NT2/D1 (cell line): Measurements from ENCODE around the gene DPEP1.
"Not testable (repeated sequence)": the region's sequence is repeated elsewhere in the genome, so short reads cannot be mapped to it uniquely, and the experiment has no call there.

ENCODE experiments used
- DNase-seq: peaks from one replicate; pipeline ENCODE4 v3.0.0-alpha.2; 2011; ENCODE audit warnings: low read depth, low spot score
- H3K27me3 ChIP-seq: 2 replicates; pipeline ENCODE4 v1.6.0; 2011; ENCODE audit warnings: mild to moderate bottlenecking; ENCODE audit not compliant: insufficient read length, insufficient read depth
- H3K36me3 ChIP-seq: 2 replicates; pipeline ENCODE4 v1.6.1; 2011; ENCODE audit warnings: mild to moderate bottlenecking, low read length, mixed read lengths; ENCODE audit not compliant: insufficient read depth, insufficient read length
- H3K4me1 ChIP-seq: 2 replicates; pipeline ENCODE4 v1.5.1; 2011; ENCODE audit not compliant: insufficient read depth, insufficient read length
- H3K4me3 ChIP-seq: 2 replicates; pipeline ENCODE4 v1.5.1; 2011; ENCODE audit warnings: low read depth; ENCODE audit not compliant: insufficient read length
- H3K9ac ChIP-seq: 2 replicates; pipeline ENCODE4 v1.6.0; 2011; ENCODE audit warnings: low read depth; ENCODE audit not compliant: insufficient read length
- H3K9me3 ChIP-seq: 2 replicates; pipeline ENCODE4 v1.5.1; 2011; ENCODE audit warnings: mild to moderate bottlenecking, low read length; ENCODE audit not compliant: insufficient read depth
- SUZ12 ChIP-seq: IDR thresholded peaks from 2 replicates; pipeline ENCODE4 v1.6.1; 2011; ENCODE audit not compliant: insufficient read length, insufficient read depth; ENCODE audit errors: extremely low read depth
- YY1 ChIP-seq: IDR thresholded peaks from 2 replicates; pipeline ENCODE4 v1.6.1; 2011; ENCODE audit not compliant: insufficient read length, insufficient read depth
- ZNF274 ChIP-seq: IDR thresholded peaks from 2 replicates; pipeline ENCODE4 v1.6.1; 2011; ENCODE audit warnings: mild to moderate bottlenecking, low read depth, low read length

Gene DPEP1

DNA sequence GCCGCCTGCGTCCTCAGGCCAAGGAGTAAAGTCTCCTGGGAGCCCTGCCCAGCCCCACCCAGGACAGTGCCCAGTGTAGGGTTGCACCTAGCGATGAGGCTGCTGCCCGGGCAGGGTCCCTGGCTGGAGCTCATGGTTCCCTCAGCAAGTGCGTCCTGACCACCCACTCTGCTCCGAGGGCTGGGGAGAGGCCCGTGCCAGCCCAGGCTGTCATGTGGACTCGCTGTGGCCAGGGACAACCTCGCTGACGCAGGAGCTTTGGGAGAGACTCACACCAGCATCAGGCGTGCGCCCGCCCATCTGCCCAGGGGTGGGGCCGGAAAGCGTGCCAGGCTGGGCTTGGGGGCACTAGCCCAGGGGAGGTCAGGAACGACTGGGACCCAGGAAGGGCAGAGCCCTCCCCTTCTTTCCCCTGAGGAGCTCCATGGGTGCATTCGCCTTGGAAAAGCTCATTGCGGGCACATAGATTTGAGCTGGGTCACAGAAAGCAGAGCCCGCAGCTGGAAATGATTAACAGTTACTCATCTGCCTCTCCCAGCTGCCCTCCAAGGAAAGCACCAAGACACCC lies 19.7 kb downstream of the DPEP1 start:
- Histone ChIP-seq H3K36me3 (no peaks in the 10 kb centered on the region), H3K9me3 (peaks cover 5% of the 10 kb centered on the region; the same call in 1 of the 2 replicates), H3K27me3 (peaks cover 23% of the 10 kb centered on the region), H3K4me3 (no peak overlapping the region), H3K9ac (no peak overlapping the region), H3K4me1 (peaks cover 10% of the 10 kb centered on the region)
- DNase-seq: no peak
- no peak for TF ChIP-seq SUZ12

DNA sequence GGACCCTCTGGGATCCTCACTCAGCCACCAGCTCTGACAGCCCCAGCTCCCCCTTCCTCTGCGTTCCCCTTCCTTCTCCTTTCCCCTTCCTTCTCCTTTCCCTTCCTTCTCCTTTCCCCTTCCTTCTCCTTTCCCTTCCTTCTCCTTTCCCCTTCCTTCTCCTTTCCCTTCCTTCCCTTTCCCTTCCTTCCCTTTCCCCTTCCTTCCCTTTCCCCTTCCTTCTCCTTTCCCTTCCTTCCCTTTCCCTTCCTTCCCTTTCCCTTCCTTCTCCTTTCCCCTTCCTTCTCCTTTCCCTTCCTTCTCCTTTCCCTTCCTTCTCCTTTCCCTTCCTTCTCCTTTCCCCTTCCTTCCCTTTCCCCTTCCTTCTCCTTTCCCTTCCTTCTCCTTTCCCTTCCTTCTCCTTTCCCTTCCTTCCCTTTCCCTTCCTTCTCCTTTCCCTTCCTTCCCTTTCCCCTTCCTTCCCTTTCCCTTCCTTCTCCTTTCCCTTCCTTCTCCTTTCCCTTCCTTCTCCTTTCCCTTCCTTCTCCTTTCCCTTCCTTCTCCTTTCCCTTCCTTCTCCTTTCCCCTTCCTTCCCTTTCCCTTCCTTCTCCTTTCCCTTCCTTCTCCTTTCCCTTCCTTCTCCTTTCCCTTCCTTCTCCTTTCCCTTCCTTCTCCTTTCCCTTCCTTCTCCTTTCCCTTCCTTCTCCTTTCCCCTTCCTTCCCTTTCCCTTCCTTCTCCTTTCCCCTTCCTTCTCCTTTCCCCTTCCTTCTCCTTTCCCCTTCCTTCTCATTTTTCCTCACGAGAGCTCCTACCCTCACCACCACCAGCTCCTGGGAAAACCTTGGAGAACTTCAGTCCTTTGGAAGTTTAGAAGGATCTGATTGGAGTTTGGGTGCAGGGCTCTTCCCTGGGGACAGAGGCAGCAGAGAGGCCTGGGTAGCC lies 21.3 kb downstream of the DPEP1 start:
- not testable (repeated sequence) for H3K9me3 ChIP-seq, H3K36me3 ChIP-seq, H3K9ac ChIP-seq, DNase-seq, H3K4me3 ChIP-seq, H3K4me1 ChIP-seq
- peaks cover 23% of the 10 kb centered on the region for H3K27me3 ChIP-seq

DNA sequence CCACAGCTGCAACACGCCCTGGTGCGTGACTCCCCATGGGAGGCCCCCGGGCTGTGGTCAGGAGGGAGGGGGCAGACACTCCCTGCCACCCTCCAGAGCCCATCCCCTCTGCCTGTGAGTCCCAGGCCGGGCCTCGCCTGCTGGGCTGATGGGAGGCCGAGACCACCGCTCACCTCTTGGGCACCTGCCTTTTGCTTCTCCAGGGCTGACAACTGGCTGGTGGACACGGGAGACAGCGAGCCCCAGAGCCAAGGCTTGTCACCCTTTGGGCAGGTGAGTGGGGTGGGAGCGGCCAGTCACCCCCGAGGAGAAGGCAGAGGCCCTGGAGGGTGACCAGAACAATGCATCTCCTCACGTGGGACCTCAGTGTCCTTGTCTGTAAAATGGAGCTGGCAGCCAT lies 23.2 kb downstream of the DPEP1 start:
- no peak for TF ChIP-seq ZNF274
- TF ChIP-seq YY1: no peak
- no peak for TF ChIP-seq SUZ12
- H3K4me1 ChIP-seq: peaks cover 7% of the 10 kb centered on the region
- H3K4me3 ChIP-seq: no peak overlapping the region
- H3K9me3 ChIP-seq: no peaks in the 10 kb centered on the region
- no peak for DNase-seq
- H3K9ac ChIP-seq: no peak overlapping the region
- H3K27me3 ChIP-seq: peaks cover 23% of the 10 kb centered on the region
- no peaks in the 10 kb centered on the region for H3K36me3 ChIP-seq

DNA sequence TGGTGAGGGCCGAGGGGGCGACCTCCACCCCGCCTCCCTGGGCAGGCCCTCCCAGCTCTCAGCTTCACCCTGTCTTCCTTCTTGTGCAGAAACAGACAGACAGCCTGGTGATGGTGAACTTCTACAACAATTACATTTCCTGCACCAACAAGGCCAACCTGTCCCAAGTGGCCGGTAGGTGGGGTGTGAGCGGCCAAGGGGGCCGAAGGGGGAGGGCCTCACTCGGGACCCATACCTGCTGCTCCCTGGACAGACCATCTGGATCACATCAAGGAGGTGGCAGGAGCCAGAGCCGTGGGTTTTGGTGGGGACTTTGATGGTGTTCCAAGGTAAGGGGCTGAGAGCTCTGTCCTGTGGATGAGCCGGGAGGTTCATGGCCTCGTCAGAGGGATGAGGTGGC lies 23.9 kb downstream of the DPEP1 start:
- no peak overlapping the region for H3K4me3 ChIP-seq
- peaks cover 9% of the 10 kb centered on the region for H3K4me1 ChIP-seq
- no peaks in the 10 kb centered on the region for H3K9me3 ChIP-seq
- no peaks in the 10 kb centered on the region for H3K36me3 ChIP-seq
- no peak for TF ChIP-seq ZNF274
- TF ChIP-seq SUZ12: no peak
- no peak for TF ChIP-seq YY1
- DNase-seq: no peak
- peaks cover 23% of the 10 kb centered on the region for H3K27me3 ChIP-seq
- no peak overlapping the region for H3K9ac ChIP-seq

DNA sequence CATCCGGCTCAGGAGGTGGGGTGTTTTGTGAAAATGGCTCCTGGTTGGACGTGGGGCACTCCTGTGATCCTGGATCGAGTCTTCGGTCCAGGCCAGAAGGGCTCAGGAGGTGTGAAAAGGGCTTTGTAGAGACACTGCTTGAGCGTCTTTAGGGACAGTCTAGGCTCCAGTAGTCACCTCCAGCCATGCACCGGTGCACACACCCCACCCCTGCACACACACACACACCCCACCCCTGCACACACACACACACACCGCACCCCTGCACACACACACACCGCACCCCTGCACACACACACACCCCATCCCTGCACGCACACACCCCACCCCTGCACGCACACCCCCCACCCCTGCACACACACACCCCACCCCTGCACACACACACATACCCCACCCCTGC lies 25.0 kb downstream of the DPEP1 start:
- no peak for DNase-seq
- H3K36me3 ChIP-seq: no peaks in the 10 kb centered on the region

DNA sequence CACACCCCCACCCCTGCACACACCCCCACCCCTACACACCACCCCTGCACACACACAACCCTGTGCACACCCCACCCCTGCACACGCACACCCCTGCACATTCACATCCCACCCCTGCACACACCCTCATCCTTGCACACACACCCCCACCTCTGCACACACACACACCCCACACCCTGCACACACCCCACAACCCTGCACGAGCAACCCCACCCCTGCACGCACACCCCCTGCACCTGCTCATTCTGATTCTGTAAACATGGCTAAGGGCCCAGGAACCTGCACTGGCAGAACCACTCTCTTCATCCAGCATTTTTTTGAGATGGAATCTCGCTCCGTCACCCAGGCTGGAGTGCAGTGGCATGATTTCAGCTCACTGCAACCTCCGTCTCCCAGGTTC lies 25.9 kb downstream of the DPEP1 start:
- no peak overlapping the region for H3K9ac ChIP-seq
- peaks cover 9% of the 10 kb centered on the region for H3K27me3 ChIP-seq
- H3K4me3 ChIP-seq: no peak overlapping the region
- H3K4me1 ChIP-seq: peaks cover 12% of the 10 kb centered on the region
- peaks cover 6% of the 10 kb centered on the region for H3K36me3 ChIP-seq
- DNase-seq: no peak
- no peaks in the 10 kb centered on the region for H3K9me3 ChIP-seq
- TF ChIP-seq YY1: no peak
- no peak for TF ChIP-seq SUZ12
- TF ChIP-seq ZNF274: no peak

More for the DNA sequence above, 25.0 kb downstream of the DPEP1 start:
- no peak for TF ChIP-seq YY1
- Histone ChIP-seq H3K9ac (no peak overlapping the region), H3K4me1 (peaks cover 12% of the 10 kb centered on the region), H3K4me3 (no peak overlapping the region), H3K9me3 (no peaks in the 10 kb centered on the region), H3K27me3 (peaks cover 18% of the 10 kb centered on the region)

DNA sequence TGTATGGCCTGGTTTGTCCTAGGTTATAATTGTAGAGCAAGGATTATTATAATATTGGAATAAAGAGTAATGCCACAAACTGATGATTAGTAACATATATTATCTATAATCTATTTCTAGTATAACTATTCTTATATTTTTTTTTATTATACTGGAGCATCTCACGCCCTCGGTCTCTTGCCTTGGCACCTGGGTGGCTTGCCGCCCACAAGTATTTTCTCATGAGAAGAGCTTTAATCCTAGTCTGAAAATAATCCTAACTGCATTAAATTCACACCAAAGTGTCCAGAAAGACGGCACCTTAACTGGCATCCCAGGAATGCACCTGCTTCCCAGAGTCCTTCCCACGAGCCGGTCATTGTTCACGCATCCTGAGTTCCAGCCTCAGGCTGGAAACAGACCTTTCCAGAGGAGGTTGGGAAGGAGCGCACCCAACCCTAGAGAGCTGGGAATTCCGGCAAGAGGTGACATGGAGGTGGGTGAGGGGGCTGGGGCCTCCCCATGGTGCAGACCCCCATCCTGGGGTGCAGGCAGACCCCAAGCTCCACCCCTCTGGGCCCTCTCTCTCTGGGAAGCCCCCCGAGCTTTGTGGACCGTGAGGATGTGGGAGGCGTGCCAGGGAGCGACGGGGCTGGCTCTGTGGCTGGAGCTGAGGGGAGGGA lies 28.1 kb downstream of the DPEP1 start:
- Histone ChIP-seq H3K4me3 (no peak overlapping the region), H3K27me3 (no peaks in the 10 kb centered on the region), H3K36me3 (peaks cover 28% of the 10 kb centered on the region), H3K9me3 (no peaks in the 10 kb centered on the region), H3K9ac (no peak overlapping the region), H3K4me1 (peaks cover 16% of the 10 kb centered on the region)
- no peak for DNase-seq
- TF ChIP-seq ZNF274: no peak
- no peak for TF ChIP-seq SUZ12
- no peak for TF ChIP-seq YY1
